SKM-1 treated with dmso at 0.1 percent for 144 hours (cell line): ENCODE data around the gene PUS1.

Source experiments
- DNase-seq: peaks from one replicate; lab custom pipeline; 2025; ENCODE audit not compliant: unreplicated experiment; lab: John Stamatoyannopoulos, UW

The PUS1 gene

GRCh38 chr12:131990066-131990979 lies 61.2 kb downstream of the PUS1 start:
- DNase-seq, result no peak

DNA sequence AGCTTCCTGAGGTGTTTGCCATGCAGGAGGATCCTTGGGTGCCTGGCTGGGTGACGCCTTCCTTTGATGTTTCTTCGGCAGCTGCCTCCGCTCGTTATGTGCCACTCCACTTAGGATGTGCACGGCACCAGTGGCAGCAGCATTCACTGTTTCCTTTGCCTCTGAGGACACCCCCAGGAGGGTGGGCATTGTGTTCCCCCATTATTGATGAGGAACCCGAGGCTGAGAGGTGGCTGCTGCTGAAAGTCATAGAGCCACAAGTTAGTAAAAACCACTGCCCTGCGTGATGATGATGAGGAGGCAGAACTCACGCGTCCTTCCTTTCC lies 61.9 kb downstream of the PUS1 start:
- DNase-seq, result no peak

- no peak for DNase-seq
These were observed 62.8 kb downstream of the PUS1 start for GRCh38 chr12:131991816-131992430.

GRCh38 chr12:131994589-131994988 lies 65.5 kb downstream of the PUS1 start:
- DNase-seq, result no peak
